Tongue (tissue), 2 donors: ENCODE measurements around the gene GJB5. TPM values are rescaled to one million over a fixed set of nuclear protein-coding genes. Genes with fewer than 3 reads are reported as not detected.
"Not testable (repeated sequence)": the region's sequence is repeated elsewhere in the genome, so short reads cannot be mapped to it uniquely, and the experiment has no call there.

Experiments
- DNase-seq: peaks from one replicate; pipeline ENCODE4 v3.0.0-alpha.2; 2015
- total RNA-seq: library from RNA; depleted of rRNA; stranded (reverse); fragments of >200 nt; gene quantifications from one replicate; pipeline ENCODE4 v1.2.3, GENCODE V29; 2014

GJB5 gene
- total RNA-seq, result 3.1 TPM

DNA sequence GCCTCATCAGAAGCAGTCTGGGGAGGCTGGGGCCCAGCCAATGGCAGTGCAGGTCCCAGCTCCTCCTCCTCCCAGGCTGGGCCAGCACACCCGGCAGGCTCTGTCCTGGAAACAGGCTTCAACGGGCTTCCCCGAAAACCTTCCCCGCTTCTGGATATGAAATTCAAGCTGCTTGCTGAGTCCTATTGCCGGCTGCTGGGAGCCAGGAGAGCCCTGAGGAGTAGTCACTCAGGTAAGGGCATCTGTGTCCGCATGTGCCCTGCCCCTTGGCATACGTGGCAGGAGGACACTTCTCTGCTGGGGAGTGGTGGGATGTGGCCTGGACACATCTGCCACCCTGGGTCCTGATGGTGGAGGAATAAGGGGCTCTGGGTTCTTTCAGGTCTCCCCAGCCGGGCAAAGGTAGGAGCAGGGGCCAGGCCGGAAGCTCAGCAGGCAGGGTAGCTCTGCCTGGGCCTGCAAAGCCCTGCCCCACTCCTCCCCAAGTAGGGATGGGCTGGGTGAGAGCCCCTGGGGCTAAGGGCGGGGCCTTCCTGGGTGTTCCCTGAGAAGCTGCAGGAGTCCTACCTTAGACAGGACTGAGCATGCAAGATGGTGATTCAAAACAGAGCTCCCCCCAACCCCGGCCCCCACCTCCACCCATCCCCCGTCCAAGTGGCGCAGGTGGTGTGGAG is at the start of gene GJB5:
Gene GJB5 (plus strand): TSS at position 84 of the 674 bp plus-strand sequence. CDS start 2,284 bp downstream, outside the sequence.
- DNase-seq, result peak; percentile 64

DNA sequence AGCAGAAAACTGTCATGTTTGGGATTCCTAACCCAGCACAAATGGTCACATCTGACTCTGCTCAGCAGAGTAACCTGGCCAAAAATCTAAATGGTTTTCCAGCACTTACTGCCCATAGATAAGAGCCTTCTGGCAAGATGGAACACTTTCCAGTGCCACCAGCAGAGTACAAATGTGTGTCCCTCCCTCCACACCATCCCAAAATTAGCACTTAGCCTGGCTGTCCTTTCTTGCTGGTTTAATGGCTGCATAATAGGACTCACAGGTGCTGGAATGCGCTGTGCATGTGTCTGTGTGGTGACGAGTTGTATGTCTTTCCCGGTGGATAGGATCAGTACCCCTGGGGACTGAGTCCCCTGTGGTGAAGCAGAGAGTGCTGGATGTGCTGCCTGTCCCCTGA is 49.8 kb upstream of the GJB5 start:
- no peak for DNase-seq

- no peak for DNase-seq
Observed at GRCh38 chr1:34708106-34708505, 46.7 kb upstream of the GJB5 start.

GRCh38 chr1:34709547-34709946 is 45.3 kb upstream of the GJB5 start:
- DNase-seq, result peak; percentile 24

DNA sequence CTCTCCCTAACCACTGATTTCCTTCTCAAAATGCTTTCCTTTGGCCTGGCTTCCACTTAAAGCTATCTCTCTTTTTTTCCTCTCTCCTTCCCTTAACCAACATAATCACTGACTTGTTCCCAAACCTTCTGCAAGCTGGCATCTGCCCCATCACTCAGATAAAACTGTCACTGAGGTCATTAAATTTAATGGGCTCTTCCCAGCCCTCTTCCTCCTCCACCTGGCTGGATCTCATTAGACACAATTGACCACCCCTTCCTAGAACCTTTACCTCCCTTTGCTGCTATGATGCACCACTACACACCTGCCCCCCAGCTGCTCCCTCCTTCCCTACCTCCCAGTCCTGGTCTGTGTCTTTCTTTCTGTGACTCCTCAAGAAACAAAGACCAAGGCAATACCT is 44.0 kb upstream of the GJB5 start:
- DNase-seq, result no peak

GRCh38 chr1:34711485-34711884 is 43.4 kb upstream of the GJB5 start:
- no peak for DNase-seq

DNA sequence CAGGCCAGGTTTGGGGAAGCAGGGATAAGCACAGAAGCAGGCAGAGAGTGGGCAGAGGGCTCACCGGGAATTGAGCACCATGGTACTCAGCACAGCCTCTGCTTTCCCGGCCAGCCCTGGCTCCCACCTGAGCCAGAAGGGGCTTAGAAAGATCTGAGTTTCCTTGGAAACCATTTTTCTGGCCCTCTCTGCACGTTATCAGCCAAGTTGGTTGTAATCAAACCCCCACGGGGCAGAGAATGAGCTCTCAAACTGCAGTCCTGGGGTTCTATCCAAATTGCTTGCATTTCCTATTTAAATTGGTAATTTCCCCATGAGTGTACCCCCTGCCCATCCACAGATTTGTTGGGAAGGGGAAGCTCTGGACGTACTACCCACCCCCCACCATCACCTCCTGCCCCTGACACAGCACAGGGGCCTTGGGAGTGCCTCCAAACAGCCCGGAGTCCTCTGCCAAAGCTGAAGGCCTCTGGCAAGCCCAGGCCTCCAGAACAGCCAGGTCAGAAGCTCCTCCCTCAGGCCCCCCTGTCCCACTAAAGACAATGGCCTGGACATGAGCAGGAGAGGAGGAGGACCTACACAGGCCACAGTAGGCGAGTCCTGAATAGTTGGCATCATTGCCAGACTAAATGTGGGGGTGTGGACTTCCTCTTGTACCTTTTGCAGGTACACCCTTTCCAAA is 42.7 kb upstream of the GJB5 start:
- DNase-seq, result peak; percentile 35

DNA sequence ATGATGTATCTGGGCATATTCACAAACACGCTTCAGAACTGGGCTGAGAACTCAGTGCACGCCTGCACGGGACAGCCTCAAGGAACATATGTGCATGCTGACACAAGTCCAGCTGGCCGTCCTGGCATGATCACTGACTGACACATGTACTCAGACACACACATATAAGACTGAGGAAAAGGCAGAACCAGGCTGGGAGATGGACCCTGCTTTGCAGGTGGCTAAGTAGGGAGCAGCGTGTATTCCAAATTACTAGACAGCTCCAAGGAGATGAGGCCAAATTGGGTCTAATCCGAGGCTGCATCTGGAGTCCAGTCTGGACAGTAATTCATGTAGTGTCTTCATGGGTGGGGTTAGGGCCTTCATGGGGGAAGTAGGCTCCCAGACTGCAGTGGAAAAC is 41.4 kb upstream of the GJB5 start:
- DNase-seq, result peak; percentile 68

DNA sequence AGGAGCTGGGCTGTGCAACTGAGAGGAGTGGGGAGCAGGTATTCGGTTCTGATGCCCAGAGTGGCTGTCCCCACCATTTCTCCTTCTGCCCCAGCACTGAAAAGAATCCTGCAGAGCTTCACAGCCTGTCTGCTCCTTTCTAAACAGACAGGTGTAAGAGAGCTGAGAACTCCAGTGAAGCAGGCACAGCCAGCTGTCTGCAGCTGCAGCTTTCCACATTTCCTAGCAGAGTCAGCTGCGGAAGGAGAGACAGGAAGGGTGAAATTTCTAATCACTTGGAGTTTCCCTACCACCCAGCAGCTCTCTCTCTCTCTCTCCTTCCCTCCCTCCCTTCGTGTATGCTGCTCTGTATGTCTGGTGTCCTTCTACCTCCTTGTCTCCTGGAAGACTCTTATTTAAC is 40.5 kb upstream of the GJB5 start:
- peak; percentile 70 for DNase-seq

GRCh38 chr1:34715139-34715538 is 39.7 kb upstream of the GJB5 start:
- DNase-seq, result no peak

GRCh38 chr1:34721241-34721640 is 33.6 kb upstream of the GJB5 start:
- no peak for DNase-seq

GRCh38 chr1:34721646-34722355 is 33.0 kb upstream of the GJB5 start:
- DNase-seq, result no peak

GRCh38 chr1:34726861-34727260 is 28.0 kb upstream of the GJB5 start:
- DNase-seq, result no peak

- DNase-seq, result no peak
Observed at GRCh38 chr1:34730485-34730884, 24.4 kb upstream of the GJB5 start.

DNA sequence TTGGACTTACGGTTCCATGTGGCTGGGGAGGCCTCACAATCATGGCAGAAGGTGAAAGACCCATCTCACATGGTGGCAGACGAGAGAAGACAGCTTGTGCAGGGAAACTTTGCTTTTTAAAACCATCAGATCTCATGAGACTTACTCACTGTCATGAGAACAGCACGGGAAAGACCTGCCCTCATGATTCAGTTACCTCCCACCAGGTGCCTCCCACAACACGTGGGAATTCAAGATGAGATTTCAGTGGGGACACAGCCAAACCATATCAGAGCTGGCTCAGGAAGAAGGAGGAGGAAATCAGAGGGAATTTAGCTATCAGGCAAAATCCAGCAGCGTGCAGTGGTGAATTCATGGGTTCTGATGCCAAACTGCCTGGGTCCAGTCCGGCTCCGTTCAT is 22.0 kb upstream of the GJB5 start:
- DNase-seq, result not testable (repeated sequence)

- DNase-seq, result no peak
Observed at GRCh38 chr1:34736692-34737091, 18.2 kb upstream of the GJB5 start.

GRCh38 chr1:34737236-34737635 is 17.6 kb upstream of the GJB5 start:
- not testable (repeated sequence) for DNase-seq

DNA sequence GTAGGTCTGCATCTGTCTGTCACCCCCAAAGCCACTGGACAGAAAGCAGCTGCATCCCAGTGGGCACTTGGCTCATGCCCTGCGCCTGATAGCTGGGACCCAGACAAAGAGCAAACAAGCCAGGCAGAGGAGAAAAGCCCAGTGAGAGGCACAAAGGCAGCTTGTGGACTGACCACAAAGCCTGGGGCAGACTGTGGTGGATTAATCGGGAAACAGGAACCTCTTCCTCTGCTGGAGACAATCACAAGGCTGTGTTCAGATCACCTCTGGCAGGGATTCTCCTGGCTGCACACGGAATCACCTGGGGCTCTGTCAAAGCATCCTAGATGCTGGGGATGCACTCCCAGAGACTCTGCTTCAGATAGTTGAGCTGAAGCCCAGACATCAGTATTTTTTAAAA is 15.2 kb upstream of the GJB5 start:
- DNase-seq, result no peak

DNA sequence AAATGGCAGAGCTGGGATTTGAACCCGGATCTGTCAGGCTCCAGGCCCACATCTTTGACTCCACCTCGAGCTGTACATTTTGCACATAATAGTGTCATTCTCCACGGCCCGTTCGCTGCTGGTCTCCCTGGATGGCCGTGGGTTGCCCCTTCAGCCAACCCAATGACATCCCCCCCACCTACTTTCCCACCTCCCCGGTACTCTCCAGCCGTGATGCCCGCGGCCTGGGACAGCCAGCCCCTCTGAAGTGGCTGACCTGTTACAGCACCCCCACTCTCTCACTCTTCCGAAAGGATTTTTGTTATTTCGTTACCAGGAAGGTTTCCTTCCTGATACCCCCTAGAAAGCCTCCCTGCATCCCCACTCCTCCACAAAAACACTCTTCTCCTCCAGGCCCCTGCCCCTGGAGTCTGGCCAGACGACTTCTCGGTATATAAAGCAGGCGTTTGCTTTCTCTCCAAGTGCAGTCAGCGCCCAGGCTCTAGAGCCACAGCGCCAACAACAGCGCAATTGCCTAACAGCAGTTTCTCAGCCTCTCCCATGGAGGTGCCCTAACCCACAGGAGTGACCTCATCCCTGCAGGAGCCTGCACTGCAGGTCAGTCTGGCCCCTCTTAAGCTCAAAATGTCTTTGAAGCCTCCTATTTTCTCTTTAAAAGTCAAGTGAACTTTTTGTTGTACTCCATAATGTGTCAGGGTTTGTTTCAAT is 14.5 kb upstream of the GJB5 start:
- DNase-seq, result peak; percentile 44

GRCh38 chr1:34742667-34743270 is 12.1 kb upstream of the GJB5 start:
- peak; percentile 83 for DNase-seq

DNA sequence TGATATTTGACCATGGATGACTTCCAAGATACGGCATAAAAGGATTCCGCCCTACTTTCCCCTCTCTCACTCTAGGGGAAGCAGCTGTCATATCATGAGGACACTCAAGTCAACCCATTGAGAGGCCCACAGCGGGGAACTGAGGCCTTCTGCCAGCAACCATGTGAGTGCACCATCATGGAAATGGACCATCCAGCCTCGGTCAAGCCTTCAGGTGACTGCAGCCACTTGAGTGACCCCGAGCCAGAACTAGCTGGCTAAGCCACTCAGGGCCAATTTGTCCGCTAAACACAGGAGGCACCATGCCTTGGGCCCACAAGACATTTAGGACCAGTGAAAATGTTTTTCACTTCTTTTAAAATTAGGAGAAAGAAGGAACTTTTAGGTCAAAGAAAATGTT is 11.1 kb upstream of the GJB5 start:
- DNase-seq, result no peak

GRCh38 chr1:34744851-34745250 is 10.0 kb upstream of the GJB5 start:
- DNase-seq, result no peak
